Retina (tissue), 1 donor: ENCODE results near the gene PBX1.

Source experiments
- DNase-seq: peaks from one replicate; pipeline ENCODE4 v3.0.0-alpha.2; 2016

The PBX1 gene

DNA sequence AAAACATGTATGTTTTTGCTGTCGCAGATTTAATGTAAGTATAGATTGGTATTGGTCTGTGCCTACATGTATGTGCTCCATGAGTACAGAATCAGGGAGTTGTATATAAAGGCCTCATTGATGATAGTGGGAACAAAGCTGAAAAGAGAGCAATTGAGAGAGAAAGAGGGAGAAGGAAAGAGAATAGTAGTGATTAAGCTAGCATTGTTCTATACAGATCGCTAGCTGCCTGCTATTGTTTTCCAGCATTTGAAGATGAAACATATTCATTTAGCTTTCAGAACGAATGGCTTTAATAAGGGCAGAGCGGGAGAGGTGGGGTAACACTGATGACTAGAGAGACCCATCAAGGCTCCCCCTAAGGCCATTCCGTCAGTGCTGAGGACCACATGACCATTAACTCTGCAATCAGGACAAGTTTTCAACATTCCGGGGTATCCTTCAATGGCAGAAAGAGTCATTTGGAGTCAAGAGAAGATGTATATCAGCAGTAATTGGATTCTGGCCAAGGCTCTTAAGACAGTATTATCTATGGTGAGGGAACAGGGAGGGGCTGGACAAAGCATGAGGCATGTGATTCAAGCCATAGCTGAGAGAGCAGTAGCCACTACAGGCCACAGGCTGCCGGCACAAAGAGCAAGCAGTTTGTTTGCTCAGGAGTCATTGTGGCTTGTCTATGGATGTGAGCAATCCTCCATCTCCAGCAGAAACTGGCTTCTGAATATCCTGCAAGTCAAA lies 176.5 kb downstream of the PBX1 start:
- no peak for DNase-seq

DNA sequence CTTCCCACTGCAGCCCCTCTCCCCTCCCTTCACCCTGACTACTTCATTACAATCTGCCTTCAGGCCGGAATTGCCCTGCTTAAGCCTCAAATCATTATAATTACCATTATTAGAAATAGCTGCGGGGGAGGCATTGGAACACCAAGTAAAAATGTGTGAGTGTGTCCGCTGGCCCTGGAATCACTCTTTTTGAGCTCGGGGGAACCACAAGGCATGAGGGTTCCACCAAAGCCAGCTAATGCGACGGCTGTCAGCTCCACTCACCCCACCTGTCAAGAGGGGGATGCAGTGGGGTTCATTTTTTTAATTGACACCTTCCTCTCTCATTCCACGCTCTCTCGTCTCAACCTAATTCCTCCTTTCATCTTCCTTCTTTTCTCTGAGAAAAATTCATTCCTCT lies 177.2 kb downstream of the PBX1 start:
- DNase-seq: peak; percentile 71

DNA sequence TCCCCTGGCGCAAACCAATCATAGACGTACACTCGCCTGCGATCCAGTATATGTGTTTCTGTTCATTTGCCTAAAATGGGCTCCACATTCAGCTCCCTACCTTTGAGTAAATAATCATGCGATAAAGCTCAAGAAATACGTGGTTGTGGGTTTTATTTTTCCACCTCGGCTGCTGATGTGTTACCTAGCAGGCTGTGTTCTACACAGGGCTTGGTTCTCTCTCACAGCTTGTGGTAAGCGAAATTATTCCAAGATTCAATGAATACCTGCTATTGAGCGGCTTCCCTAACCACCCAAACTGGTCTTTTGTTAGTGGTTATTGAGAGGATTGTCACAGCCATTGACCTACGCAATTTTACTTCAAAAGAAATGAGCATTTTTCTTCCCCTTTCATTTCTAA lies 180.2 kb downstream of the PBX1 start:
- no peak for DNase-seq

DNA sequence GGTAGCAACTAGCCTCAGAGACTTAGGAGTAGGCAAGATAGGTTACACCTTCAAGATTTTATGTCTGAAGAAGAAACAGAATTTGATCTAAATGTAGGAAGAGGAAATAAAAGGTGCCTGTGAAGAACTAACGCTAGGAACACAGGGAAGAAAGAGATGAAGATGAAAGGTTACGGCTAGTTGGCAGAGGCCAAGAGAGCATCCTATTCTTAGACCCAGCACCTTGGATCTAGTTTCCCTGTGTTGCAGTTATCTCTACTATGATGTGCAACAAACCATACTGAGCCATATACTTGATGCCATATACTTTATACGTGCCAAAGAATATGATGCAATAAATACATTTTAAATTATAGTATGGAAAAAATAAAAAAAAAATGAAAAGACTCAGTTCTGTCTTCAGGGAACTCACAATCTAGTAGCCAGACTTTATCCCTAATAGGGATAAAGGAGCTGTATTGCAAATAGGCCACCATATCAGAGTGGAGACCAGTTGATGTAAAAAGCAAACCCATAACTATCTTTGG lies 181.1 kb downstream of the PBX1 start:
- DNase-seq: no peak

DNA sequence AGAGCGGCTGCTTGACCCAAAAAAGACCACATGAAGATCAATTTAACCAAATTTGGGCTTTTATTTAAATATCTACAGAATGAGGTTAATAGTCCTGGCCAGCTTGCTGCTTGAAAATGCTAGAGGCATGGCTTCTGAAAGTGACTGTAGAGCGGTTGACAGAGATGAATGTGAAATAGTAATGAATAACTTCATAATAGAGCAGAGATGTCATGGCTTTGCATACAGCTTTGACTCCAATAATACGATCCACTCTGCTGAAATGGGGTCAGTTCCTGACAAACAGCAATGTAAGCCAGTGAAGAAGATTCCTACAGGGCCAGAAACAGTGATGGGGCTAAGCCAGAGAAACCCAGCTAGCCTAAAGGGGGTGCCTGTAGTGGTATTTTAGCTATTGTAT lies 183.8 kb downstream of the PBX1 start:
- DNase-seq: no peak

DNA sequence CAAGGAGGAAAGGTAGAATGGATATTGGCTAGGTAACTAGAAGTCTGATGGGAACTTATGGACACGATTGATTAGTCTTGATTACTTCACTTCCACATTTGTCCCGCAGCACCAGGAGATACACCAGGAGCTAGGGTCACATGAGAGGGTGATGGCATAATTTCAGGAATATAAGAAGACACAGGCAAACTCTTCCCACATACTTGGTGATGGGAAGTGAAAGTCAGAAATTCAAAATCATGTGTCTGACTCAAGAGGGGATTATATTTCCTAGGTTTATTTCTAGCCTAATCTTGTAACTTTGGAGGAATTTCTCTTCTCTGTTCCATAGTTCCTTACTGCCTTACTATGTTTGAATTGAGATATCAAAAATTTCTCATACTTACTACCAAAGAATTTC lies 185.0 kb downstream of the PBX1 start:
- DNase-seq: no peak

DNA sequence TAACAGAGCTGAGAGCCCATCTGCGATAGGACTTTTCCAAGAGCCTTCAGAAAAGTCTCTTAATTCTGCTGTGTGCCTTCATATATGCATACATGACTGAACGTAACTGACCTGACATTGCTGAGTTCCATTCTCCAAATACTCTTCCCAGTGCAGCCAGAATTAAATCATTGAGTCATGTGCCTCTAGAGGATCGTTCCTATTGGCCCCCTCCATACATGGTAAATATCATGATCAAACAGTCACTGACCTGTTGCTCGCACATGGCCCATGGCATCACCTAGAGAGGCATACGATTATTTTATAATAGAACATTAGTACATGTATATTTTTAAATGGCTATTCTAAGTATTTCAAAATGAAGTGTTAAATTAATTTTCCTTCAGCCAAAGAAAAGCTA lies 186.8 kb downstream of the PBX1 start:
- DNase-seq: no peak

DNA sequence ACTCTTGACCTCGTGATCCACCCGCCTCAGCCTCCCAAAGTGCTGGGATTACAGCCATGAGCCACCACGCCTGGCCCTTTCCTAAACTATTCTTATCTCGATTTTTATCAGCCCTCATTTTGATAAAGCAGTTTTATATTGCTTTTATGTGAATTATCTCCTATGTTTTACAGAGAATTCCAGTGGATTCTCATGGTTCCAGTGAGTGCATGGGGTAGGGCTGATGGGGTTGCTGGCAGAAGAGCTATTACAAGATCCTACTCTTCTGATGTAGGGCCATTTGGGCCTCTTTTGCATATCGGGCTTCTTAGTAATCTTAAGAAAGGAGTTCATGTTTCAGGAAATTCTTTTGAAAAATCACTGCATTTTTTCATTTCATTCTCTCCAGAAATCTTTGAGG lies 187.6 kb downstream of the PBX1 start:
- DNase-seq: no peak

DNA sequence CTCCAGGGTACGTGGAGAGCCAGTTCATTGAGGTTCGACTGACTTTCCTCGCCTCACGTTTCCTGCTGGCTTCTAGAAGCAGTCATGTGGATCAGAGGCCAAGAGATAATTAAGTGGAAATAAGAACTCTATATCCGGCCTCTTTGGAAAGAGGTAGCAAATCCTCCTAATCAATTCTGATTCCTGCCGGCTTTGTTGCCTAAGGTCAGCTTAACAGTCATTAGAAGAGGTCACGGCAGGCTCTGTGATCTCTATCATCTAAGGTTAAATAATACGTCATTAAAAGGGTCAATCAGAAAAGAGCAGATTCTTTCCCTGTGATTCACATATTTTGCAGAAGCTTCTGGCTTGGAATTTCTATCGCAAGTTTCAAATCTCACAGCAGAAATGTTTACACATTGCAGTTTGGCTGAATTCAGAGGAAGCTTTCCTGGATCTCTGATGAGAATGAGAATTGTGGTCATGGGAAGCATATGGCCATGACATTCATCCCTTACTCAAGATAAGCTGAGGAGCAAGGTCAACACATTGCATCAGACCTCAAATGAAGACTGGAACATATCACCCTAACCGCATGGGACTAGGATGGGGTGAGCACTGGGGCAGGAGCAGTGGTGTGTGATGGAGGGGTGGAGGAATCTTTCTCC lies 189.4 kb downstream of the PBX1 start:
- DNase-seq: no peak

DNA sequence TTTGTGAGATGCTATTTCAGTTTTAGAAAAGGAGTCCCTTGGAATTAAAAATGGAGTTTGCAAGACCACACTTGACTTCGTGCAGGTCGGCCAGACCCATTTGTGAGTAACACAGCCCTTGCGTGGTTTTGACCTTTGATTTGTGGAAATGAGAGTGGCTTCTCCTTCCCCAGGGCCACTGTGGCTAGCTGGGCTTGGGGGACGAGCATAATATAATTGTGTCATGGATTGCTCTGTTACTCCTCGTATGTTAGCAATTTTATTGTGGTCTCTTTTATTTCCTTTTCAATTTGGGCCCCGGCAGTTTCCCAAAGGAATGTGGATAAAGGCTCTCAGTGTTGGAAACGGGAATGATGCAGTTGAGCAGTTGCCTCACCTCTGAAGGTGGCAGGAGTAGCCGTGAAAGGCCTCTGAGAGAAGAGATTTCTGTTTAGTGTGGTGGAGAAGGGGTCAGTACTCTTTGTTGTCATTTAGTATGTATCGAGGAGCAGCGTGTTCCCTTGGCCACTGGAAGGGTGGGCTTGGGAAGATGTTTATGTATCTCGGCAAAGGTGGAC lies 194.6 kb downstream of the PBX1 start:
- no peak for DNase-seq

DNA sequence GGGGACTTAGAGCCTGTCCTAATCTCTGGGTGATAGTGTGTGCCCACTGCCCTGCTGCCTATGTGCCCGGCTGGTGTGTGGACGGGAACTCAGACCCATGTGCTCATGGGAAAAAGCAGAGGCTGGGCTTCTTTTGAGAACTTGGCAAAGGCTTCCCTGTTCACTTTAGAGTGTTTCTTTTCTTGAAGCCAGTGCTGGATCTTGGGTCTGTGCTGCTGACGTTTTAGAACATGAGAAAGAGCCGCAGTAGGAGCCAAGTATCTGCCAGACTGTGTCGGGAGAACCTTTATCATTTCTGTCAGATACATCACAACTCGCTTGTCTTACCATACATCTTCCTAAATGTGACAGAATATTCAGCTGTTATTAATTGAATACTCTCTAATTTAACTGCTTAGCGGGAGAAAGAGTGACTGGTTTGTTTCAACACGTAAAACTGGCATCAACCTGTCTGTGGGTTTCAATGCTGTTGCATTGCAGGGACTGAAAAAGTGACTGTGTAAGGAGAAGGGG lies 195.2 kb downstream of the PBX1 start:
- peak; percentile 45 for DNase-seq

DNA sequence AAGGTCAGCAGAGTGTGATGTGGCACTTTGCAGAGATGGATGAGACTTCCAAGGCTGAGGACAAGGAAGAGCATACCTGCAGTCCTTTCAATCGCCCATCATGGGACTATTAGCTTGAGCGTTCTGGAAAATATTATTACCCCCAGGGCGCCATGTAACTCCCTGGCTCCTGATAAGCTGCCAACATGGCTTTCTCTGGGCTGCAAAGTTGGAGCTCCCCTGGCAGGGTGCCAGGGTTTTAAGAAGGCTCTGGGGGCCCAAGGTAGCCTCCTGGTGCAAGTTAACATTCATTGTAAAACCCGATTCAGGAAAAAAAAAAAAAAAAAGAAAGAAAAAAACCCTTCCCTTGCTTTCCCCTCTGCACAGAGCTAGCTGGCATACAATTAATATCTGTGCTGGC lies 196.7 kb downstream of the PBX1 start:
- DNase-seq: no peak

DNA sequence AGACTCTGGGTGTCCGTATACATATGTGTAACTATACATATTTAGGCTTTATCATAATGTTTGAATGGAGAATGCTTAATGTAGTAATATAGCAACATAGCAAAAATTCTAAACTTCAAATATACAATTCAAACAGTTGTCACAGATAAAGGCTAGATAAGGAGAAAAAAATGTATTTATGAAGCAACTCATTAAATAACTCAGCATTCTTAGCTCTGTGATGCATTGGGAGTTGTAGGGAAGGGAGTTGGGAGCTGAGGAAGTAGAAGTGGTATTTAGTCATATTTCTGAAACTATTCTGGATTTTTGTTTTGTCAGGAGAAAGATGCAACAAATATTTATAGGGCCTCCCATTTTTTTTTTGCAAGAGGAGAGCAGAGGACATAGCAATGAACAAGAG lies 197.8 kb downstream of the PBX1 start:
- no peak for DNase-seq

DNA sequence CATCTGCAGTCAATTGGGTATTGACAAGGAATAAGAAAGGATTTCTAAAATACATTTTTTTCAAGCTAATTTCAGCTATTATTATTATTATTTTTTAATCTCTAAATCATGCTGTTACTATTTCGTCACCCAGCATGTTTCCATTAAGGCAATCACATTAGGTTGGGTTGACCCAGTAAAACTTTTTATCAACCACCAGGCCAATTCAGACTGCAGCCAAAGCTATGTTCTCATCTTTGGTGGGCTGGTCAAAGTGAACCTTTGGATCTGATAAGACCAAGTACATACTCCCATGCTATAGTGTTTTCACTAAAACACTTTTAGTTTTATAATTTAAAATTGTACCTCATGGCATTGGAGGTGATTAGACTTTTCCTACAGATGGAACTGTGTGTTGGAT lies 198.6 kb downstream of the PBX1 start:
- no peak for DNase-seq

DNA sequence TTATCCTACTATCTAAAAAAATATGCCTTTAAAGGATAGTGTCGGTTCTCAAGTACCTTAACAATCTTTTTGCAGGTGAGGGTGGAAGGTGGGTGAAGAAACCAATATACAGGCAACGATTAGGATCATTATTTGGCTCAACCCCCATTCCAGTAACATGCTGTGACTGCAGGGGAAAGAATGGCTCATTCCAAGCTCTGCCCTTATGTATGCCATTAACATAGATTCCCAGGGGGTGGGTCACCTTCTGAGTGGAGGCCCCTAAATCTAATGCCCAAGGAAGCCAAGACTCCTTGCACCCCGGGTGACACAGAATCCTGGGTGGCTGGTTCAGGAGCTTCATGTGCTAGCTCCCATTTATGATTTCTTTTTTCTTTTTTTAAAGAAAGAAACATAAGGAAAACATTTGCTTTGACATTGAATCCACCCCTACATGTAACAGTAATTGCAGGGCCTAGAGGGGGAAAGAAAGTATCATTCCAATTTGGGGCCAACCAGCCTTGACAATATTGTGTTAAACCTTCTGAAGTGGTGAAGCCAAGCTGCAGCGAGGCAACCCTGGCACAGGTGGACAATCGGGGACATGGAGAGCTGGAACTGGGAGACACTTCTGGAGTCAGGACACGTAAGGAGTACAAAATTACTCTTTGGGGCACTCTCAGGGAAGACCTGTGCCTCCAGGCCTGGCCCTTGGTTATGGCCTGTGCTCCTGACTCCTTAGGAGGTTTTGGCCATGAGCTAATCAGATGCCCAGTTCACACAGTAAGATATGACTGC lies 200.3 kb downstream of the PBX1 start:
- DNase-seq: no peak

DNA sequence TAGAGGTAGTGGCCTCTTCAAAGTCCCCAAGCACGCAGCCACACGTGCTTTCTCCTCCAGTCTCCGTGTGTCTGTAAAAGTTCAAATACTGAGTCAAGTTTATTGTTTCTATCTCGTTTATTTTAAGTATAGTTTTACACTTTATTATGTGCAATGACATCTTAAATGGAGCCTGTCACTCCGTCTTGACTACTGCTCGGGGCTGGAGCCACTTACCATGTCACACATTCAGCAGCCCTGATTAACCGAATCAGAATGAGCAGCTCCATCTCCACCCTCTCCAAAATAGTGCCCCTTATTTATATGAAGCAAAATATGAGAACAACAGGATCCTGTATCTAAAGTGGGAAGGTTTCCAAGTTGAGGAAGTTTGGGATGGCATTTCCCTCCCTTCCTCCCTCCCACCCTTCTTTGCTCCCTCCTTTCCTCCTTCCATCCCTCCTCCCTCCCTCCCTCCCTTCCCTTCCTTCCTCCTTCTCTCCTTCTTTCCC lies 201.0 kb downstream of the PBX1 start:
- DNase-seq: no peak

DNA sequence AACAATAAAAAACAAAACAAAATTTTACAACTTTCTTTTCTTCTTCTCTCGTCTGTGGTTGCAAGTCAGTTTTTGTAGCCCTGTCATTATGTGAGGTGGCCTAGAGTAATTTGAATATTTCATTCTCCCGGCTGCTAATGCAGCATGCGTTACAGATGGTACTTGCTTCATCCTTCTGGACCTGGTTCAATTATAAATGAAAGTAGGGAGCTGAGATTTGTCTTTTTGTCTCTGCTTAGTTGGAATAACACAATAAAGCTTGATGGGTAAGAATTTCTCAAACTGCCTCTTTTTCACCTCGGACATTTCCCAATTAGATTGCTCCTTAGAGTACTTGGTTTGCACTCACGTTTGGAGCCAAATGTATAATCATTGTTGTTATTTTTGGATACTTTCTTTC lies 201.6 kb downstream of the PBX1 start:
- no peak for DNase-seq

DNA sequence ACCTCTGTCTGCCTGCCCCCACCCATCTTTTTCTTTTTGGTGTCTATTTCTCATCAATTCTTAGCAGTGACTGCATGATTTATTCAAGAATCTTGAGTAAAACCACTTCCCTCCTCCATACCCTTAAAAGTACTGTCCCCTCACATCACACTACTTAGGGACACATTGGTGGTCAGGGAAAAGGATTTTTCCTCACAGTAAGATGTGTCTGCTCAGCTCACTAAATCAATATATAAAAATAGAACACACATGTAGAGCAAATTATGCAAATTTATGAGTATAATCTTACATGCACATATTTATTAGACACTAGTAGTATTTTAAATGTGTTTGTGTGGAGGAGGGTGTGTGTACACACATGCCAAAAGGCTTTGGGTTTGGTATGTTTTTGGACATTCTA lies 202.0 kb downstream of the PBX1 start:
- DNase-seq: no peak

DNA sequence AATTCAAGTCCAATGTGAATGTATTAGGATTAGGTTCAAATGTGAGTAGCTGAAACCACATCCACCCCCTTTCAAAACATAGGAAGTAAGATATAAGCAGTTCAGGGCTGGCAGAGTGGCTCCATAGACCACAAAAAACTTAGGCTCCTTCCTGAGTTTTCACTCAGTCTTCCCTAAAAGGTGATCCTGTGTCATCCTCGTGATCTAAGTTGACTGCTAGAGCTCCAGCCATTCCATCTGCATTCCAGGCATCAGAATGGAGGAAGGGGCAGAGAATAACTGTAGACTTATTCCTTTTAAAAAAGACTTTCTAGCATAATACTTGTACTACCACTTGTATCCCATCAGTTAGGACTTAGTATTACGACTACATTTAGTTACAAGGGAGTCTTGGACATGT lies 204.1 kb downstream of the PBX1 start:
- DNase-seq: no peak

DNA sequence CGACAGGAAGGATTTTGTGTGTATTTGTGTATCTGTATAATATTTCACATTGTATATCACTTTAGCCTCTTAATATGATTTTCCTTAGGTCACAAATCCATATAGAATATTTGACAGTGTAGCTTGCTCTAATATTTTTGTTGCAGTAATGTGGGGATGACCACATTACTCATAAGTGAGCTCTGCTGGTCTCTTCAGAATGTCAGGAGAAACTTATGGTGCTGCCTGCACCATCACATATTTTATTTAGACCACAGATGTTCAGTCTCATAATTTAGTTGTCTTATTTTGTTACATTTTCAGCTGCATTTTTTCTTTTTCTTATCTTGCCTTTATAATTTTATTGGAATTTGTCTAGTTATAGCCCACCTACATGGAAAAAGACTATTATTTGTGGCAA lies 205.3 kb downstream of the PBX1 start:
- DNase-seq: no peak

DNA sequence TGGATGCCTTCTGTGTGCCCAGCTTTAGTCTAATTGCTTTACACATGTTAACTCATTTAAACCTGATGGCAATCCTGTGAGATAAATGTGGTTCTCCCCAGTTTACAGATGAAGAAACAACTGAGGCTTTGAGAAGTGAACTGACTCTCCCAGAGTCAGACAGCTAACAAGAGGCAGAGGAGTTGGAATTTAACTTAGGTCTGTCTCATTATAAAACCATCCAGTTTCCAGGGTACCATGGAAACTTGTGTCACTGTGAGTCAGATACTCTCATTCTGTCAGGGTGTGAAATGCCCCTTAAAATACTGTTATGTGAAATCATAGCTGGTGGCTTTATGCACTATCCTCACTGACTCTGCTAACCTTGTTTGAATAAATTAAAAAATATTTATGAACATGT lies 206.6 kb downstream of the PBX1 start:
- no peak for DNase-seq

DNA sequence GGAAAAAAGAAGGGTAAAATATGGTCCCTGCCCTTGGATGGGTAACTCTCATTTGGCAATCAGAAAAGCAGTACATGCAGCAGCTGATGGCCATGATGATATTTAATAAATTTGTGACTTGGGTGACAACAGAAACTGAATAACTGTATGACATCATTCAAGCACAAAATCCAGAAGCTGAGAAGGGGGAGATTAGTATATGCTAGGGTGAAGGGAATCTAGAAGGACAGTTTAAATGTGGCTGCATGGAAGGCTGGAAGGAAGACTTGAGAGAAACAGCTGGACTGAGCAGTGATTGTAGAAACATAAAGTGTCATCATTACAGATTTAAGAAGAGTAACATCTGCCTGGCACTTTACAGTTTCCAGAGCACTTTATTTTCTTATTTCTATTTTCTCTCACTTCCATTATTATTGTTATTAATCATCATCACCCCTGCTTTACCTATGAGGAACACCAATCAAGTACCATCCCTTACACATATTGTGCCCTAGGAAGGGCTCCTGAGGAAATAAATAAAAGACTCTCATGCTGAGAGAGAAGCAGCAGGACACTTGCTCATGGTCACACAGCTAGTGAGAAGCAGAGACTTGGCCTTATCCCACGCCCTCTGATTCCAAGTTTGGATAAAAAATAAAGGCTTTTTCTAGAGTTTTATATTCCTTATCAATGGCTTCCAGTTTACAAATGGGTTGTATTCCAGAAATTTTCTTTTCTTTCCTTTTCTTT lies 207.2 kb downstream of the PBX1 start:
- no peak for DNase-seq
